ENCODE results near the gene PKM.

The PKM gene

GRCh38 chr15:72169921-72170611, 60.9 kb downstream of the PKM start:
- no peak for DNase-seq
- no peaks in the 10 kb centered on the region for H3K9me3 ChIP-seq (replicated peaks; ENCODE audit: insufficient read depth, low read length)
- no peak overlapping the region for H2AFZ ChIP-seq (ENCODE audit: low read length)
- H4K20me1 ChIP-seq (ENCODE audit: insufficient read depth, low read length) = no peaks in the 10 kb centered on the region
- H3K27me3 ChIP-seq (replicated peaks; ENCODE audit: insufficient read depth, low read length) = no peaks in the 10 kb centered on the region
- H3K4me2 ChIP-seq (ENCODE audit: low read depth, low read length) = no peak overlapping the region
- no peaks in the 10 kb centered on the region for H3K4me1 ChIP-seq (ENCODE audit: low read length)
- no peaks in the 10 kb centered on the region for H3F3A ChIP-seq (ENCODE audit: insufficient read depth, low read length)
- H3K27ac ChIP-seq (ENCODE audit: low read length) = no peak overlapping the region
- no peaks in the 10 kb centered on the region for H3K9me2 ChIP-seq (replicated peaks; ENCODE audit: insufficient read depth, low read length)
- no peak overlapping the region for H3K4me3 ChIP-seq (ENCODE audit: low read length)
- no peak overlapping the region for H3K9ac ChIP-seq (ENCODE audit: low read length)
- H3K79me2 ChIP-seq (ENCODE audit: low read length) = no peaks in the 10 kb centered on the region
- TF ChIP-seq EZH2phosphoT487 (IDR thresholded peaks at IDR 0.05; ENCODE audit: low read length) (no peak), CTCF (IDR thresholded peaks at IDR 0.05; ENCODE audit: low read length) (no peak), EZH2 (optimal IDR thresholded peaks at IDR 0.05; ENCODE audit: low read depth, low read length) (no peak)
- H3K36me3 ChIP-seq (replicated peaks; ENCODE audit: insufficient read depth, low read length) = no peaks in the 10 kb centered on the region

GRCh38 chr15:72169236-72169920, 61.6 kb downstream of the PKM start:
- Histone ChIP-seq H2AFZ (ENCODE audit: low read length) (no peak overlapping the region), H3K9ac (ENCODE audit: low read length) (no peak overlapping the region), H4K20me1 (ENCODE audit: insufficient read depth, low read length) (no peaks in the 10 kb centered on the region), H3K9me2 (replicated peaks; ENCODE audit: insufficient read depth, low read length) (no peaks in the 10 kb centered on the region), H3K27ac (ENCODE audit: low read length) (no peak overlapping the region), H3F3A (ENCODE audit: insufficient read depth, low read length) (no peaks in the 10 kb centered on the region), H3K9me3 (replicated peaks; ENCODE audit: insufficient read depth, low read length) (no peaks in the 10 kb centered on the region), H3K27me3 (replicated peaks; ENCODE audit: insufficient read depth, low read length) (no peaks in the 10 kb centered on the region), H3K4me2 (ENCODE audit: low read depth, low read length) (no peak overlapping the region), H3K79me2 (ENCODE audit: low read length) (no peaks in the 10 kb centered on the region), H3K36me3 (replicated peaks; ENCODE audit: insufficient read depth, low read length) (no peaks in the 10 kb centered on the region), H3K4me3 (ENCODE audit: low read length) (no peak overlapping the region), H3K4me1 (ENCODE audit: low read length) (no peaks in the 10 kb centered on the region)
- no peak for DNase-seq
- TF ChIP-seq EZH2phosphoT487 (IDR thresholded peaks at IDR 0.05; ENCODE audit: low read length) (no peak), EZH2 (optimal IDR thresholded peaks at IDR 0.05; ENCODE audit: low read depth, low read length) (no peak), CTCF (IDR thresholded peaks at IDR 0.05; ENCODE audit: low read length) (no peak)

DNA sequence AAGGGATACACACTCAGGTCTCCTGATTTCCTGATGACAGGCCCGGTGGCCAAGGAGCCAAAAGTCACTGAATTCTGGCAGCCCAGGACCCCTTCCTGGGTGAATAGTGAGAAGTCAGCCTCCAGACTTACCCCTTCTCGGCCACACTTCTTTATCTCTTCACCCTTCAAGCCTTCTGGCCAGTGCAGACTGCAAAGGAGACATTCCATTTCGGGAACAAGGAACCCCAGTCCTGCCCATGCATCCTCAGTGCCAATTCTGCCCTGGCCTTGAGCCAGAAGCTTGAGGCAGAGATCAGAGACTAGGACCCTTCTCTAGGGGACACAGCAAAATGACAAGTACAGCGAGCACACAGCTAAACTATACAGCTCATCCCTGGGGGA, 62.2 kb downstream of the PKM start:
- no peak overlapping the region for H3K9ac ChIP-seq (ENCODE audit: low read length)
- H4K20me1 ChIP-seq (ENCODE audit: insufficient read depth, low read length) = no peaks in the 10 kb centered on the region
- no peaks in the 10 kb centered on the region for H3K79me2 ChIP-seq (ENCODE audit: low read length)
- H3K4me2 ChIP-seq (ENCODE audit: low read depth, low read length) = no peak overlapping the region
- H3K36me3 ChIP-seq (replicated peaks; ENCODE audit: insufficient read depth, low read length) = no peaks in the 10 kb centered on the region
- no peak overlapping the region for H3K4me3 ChIP-seq (ENCODE audit: low read length)
- TF ChIP-seq EZH2phosphoT487 (IDR thresholded peaks at IDR 0.05; ENCODE audit: low read length) (no peak), CTCF (IDR thresholded peaks at IDR 0.05; ENCODE audit: low read length) (no peak), EZH2 (optimal IDR thresholded peaks at IDR 0.05; ENCODE audit: low read depth, low read length) (no peak)
- no peak overlapping the region for H3K27ac ChIP-seq (ENCODE audit: low read length)
- no peak overlapping the region for H2AFZ ChIP-seq (ENCODE audit: low read length)
- H3K9me2 ChIP-seq (replicated peaks; ENCODE audit: insufficient read depth, low read length) = no peaks in the 10 kb centered on the region
- H3F3A ChIP-seq (ENCODE audit: insufficient read depth, low read length) = no peaks in the 10 kb centered on the region
- no peaks in the 10 kb centered on the region for H3K9me3 ChIP-seq (replicated peaks; ENCODE audit: insufficient read depth, low read length)
- no peaks in the 10 kb centered on the region for H3K4me1 ChIP-seq (ENCODE audit: low read length)
- H3K27me3 ChIP-seq (replicated peaks; ENCODE audit: insufficient read depth, low read length) = no peaks in the 10 kb centered on the region
- DNase-seq = no peak

Data from MM.1S (cell line).